ENCODE results near the gene EIF4A2.

EIF4A2 gene

DNA sequence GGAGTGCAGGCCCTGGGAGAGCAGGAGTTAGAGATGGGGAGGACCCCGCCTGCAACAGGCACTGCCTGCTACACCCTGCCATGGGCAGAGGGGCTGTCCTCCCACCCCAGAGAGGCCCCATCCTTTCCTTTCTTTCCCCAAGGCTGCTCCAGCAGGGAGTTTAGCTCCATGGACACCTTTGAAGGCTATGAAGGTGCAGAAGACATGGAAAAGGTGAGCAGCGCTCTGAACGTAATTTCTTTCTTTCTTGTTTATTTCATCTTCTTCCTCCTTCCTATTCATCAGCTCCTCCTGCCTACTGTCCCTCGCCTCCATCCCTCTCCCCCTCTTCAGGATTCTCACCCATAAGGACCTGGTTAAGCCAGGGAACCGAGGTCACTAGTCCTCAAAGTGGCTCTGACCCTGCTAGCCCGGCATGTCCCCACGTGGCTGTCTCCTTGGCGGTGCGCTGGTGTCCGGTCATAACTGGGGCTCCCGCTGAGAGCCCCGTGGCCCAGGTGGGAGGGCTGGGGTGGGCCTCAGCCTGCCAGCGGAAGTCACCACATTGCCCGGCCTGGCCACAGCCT is 43.1 kb downstream of the EIF4A2 start:
- Mint-ChIP-seq H3K36me3 (ENCODE audit: low read depth) (no peaks in the 10 kb centered on the region), H3K27me3 (ENCODE audit: low read depth, poor library complexity) (peaks cover 67% of the 10 kb centered on the region), H3K27ac (no peak overlapping the region), H3K4me3 (peak overlapping the region; percentile 81), H3K4me1 (peaks cover 31% of the 10 kb centered on the region), H3K9me3 (no peaks in the 10 kb centered on the region)
- DNase-seq = peak; percentile 21
- TF ChIP-seq, protein P1, sequence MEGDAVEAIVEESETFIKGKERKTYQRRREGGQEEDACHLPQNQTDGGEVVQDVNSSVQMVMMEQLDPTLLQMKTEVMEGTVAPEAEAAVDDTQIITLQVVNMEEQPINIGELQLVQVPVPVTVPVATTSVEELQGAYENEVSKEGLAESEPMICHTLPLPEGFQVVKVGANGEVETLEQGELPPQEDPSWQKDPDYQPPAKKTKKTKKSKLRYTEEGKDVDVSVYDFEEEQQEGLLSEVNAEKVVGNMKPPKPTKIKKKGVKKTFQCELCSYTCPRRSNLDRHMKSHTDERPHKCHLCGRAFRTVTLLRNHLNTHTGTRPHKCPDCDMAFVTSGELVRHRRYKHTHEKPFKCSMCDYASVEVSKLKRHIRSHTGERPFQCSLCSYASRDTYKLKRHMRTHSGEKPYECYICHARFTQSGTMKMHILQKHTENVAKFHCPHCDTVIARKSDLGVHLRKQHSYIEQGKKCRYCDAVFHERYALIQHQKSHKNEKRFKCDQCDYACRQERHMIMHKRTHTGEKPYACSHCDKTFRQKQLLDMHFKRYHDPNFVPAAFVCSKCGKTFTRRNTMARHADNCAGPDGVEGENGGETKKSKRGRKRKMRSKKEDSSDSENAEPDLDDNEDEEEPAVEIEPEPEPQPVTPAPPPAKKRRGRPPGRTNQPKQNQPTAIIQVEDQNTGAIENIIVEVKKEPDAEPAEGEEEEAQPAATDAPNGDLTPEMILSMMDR (IDR thresholded peaks at IDR 0.05) = no peak

DNA sequence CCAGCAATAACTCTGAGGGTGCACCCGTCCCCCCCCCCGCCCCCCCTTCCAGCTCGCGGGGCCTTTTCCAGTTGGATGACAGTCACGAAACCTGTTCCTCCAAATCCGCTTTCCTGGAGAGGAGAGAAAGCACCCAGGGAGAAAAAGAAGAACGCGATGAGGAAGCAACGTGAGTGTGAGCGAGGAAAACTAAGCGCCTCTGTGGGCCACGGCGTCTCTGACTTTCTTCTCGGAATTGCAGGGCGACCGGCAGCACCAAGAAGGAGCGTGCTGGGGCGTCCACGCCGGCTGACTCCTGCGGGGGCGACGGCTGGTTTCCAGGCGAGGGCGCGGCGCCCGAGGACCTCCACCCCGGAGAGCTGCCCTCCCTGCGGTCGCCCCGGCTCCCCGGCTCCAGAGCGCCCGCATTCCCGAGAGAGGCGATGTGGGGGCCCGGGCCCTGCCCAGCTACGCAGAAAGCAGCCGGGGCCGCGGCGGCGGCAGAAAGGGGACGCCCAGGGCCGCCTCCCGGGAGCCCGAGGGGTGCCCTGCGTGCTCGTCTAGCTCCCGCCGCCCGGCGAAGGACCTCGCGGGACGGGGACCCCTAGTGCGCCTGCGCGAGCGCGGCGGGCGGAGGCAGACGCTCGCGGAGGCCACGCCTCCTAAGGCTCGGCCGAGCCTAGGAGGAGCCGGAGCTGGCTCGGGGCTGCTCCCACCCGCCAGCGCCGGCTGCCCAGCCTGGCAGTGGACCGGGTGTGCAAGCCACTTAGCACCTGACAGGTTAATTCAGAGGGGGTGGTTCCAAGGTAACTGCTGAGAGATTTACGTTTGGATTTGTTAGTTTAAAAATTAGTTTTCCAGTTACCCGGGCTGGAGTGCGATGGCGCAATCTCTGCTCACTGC is 43.8 kb downstream of the EIF4A2 start:
- Mint-ChIP-seq H3K36me3 (ENCODE audit: low read depth) (no peaks in the 10 kb centered on the region), H3K9me3 (no peaks in the 10 kb centered on the region), H3K4me1 (peaks cover 31% of the 10 kb centered on the region), H3K4me3 (peak overlapping the region; percentile 81), H3K27me3 (ENCODE audit: low read depth, poor library complexity) (peaks cover 71% of the 10 kb centered on the region), H3K27ac (no peak overlapping the region)
- DNase-seq = peak; percentile 87
- TF ChIP-seq, protein P1 (IDR thresholded peaks at IDR 0.05) = no peak

DNA sequence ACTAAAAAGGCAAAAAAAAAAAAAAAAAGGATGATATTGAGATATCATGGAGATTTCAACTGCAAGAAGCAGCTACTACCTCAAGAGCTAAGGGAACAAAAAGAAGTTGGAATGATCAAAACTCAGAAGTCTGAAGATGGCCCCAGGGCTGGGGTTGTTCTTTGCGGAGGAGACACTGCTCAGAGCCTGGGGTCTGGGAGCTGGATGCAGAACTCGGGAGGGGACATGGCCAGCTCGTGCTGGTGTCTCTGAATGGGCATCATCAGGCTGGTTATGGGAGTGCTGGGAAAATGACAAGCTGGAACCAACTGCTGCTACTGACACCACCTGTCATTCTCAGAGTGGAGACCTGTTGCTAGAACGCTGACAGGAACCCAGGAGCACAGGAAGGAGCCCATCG is 45.0 kb downstream of the EIF4A2 start:
- no peak overlapping the region for H3K27ac Mint-ChIP-seq
- peaks cover 71% of the 10 kb centered on the region for H3K27me3 Mint-ChIP-seq (ENCODE audit: low read depth, poor library complexity)
- peaks cover 31% of the 10 kb centered on the region for H3K4me1 Mint-ChIP-seq
- no peak for DNase-seq
- TF ChIP-seq, protein P1 (IDR thresholded peaks at IDR 0.05) = no peak
- no peaks in the 10 kb centered on the region for H3K36me3 Mint-ChIP-seq (ENCODE audit: low read depth)
- peak overlapping the region; percentile 20 for H3K4me3 Mint-ChIP-seq
- no peaks in the 10 kb centered on the region for H3K9me3 Mint-ChIP-seq

DNA sequence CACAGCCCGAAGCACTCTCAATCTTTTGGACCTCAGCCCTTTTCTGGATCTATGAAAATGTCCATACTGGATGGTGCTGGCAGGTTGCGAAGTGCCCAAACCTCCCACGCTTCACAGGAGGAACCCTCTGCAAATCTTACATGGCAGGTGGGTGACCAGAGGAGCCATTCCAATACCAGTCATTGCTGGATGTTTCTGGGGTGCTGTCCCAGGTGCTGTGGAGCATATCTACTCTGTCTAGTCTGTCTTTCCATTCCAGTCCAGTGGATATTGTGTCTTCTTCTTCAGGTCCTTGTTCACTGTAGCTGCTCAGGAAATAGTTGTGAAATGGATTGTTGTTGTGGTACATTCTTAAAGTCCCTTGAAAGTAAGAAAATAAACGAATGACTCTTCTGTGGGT is 48.4 kb downstream of the EIF4A2 start:
- Mint-ChIP-seq H3K27ac (no peak overlapping the region), H3K9me3 (no peaks in the 10 kb centered on the region), H3K4me3 (no peak overlapping the region), H3K4me1 (peaks cover under 1% of the 10 kb centered on the region), H3K27me3 (ENCODE audit: low read depth, poor library complexity) (peaks cover 47% of the 10 kb centered on the region), H3K36me3 (ENCODE audit: low read depth) (no peaks in the 10 kb centered on the region)
- DNase-seq = no peak
- TF ChIP-seq, protein P1 (IDR thresholded peaks at IDR 0.05) = no peak

DNA sequence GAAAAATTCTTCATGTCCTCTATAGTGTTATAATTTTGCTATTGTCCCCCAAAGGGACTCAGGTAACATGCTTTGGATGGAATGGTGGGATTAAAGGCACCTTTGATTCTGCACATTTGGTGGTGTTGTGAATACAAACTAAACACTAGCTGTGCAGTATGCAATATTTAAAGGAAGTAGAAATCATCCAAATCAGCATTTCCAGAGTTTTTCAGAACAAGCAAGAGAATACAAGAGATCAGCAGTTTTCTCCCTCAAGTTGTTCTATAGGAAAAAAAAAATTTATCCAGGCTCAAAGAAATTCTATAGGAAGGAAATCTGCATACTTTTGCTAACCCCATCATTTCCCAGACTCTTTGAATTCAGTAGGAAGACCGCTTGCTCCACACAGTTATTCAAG is 48.9 kb downstream of the EIF4A2 start:
- H3K4me3 Mint-ChIP-seq = no peak overlapping the region
- H3K4me1 Mint-ChIP-seq = no peaks in the 10 kb centered on the region
- H3K9me3 Mint-ChIP-seq = no peaks in the 10 kb centered on the region
- DNase-seq = no peak
- H3K36me3 Mint-ChIP-seq (ENCODE audit: low read depth) = no peaks in the 10 kb centered on the region
- H3K27ac Mint-ChIP-seq = no peak overlapping the region
- H3K27me3 Mint-ChIP-seq (ENCODE audit: low read depth, poor library complexity) = peaks cover 47% of the 10 kb centered on the region
- TF ChIP-seq, protein P1 (IDR thresholded peaks at IDR 0.05) = no peak
